C1 segment of cervical spinal cord (tissue), 14 donors: ENCODE results near the gene TUSC2.
"Not testable (repeated sequence)": the region's sequence is repeated elsewhere in the genome, so short reads cannot be mapped to it uniquely, and the experiment has no call there.

Experiments
- DNase-seq, 14 donors: peaks; one replicate each; lab custom pipeline; 2025; lab: John Stamatoyannopoulos, UW

TUSC2 gene

GRCh38 chr3:50295553-50296431 lies 32.2 kb downstream of the TUSC2 start:
- DNase-seq = no peak

- no peak for DNase-seq
Observed at GRCh38 chr3:50294492-50295403, 33.3 kb downstream of the TUSC2 start.

GRCh38 chr3:50294089-50294488 lies 33.9 kb downstream of the TUSC2 start:
- no peak for DNase-seq

GRCh38 chr3:50293079-50293801 lies 34.8 kb downstream of the TUSC2 start:
- DNase-seq = no peak

GRCh38 chr3:50292159-50293078 lies 35.6 kb downstream of the TUSC2 start, which contains the start of gene IFRD2:
TSS of gene IFRD2 (minus strand) at chr3:50292429. CDS start at chr3:50292274, 155 bp downstream.
- DNase-seq = peak; percentile 68 to 98 (median 96)

GRCh38 chr3:50290161-50290641 lies 37.8 kb downstream of the TUSC2 start:
- DNase-seq = no peak

GRCh38 chr3:50289130-50289529 lies 38.9 kb downstream of the TUSC2 start:
- DNase-seq = no peak

GRCh38 chr3:50288387-50289007 lies 39.5 kb downstream of the TUSC2 start:
- DNase-seq = no peak

GRCh38 chr3:50287262-50287661 lies 40.8 kb downstream of the TUSC2 start:
- DNase-seq = no peak

GRCh38 chr3:50286322-50287227 lies 41.4 kb downstream of the TUSC2 start:
- no peak for DNase-seq

GRCh38 chr3:50284121-50284520 lies 43.9 kb downstream of the TUSC2 start:
- not testable (repeated sequence) for DNase-seq

GRCh38 chr3:50279255-50280016 lies 48.6 kb downstream of the TUSC2 start:
- DNase-seq = no peak

GRCh38 chr3:50278880-50279224 lies 49.2 kb downstream of the TUSC2 start, which contains the start of gene LSMEM2:
TSS of gene LSMEM2 (plus strand) at chr3:50279087. CDS start at chr3:50279114, 27 bp downstream.
- peak in 6 of 14 donors; percentile 50 to 71 (median 66) for DNase-seq

- peak in 7 of 14 donors; percentile 26 to 71 (median 64) for DNase-seq
Observed at GRCh38 chr3:50278123-50278879, 49.7 kb downstream of the TUSC2 start.

- DNase-seq = no peak
Observed at GRCh38 chr3:50276762-50277101, 51.3 kb downstream of the TUSC2 start.

- no peak for DNase-seq
Observed at GRCh38 chr3:50275996-50276761, 51.8 kb downstream of the TUSC2 start.
